HCEC 1CT (cell line): Measurements from ENCODE around the gene SHC3.
"Not testable (repeated sequence)": the region's sequence is repeated elsewhere in the genome, so short reads cannot be mapped to it uniquely, and the experiment has no call there.

ENCODE experiments used
- DNase-seq: peaks from one replicate; pipeline ENCODE4 v3.0.0-alpha.2; 2017

SHC3 gene, protein sequence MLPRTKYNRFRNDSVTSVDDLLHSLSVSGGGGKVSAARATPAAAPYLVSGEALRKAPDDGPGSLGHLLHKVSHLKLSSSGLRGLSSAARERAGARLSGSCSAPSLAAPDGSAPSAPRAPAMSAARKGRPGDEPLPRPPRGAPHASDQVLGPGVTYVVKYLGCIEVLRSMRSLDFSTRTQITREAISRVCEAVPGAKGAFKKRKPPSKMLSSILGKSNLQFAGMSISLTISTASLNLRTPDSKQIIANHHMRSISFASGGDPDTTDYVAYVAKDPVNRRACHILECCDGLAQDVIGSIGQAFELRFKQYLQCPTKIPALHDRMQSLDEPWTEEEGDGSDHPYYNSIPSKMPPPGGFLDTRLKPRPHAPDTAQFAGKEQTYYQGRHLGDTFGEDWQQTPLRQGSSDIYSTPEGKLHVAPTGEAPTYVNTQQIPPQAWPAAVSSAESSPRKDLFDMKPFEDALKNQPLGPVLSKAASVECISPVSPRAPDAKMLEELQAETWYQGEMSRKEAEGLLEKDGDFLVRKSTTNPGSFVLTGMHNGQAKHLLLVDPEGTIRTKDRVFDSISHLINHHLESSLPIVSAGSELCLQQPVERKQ

GRCh38 chr9:89177944-89178829, at the start of gene SHC3:
TSS of gene SHC3 (minus strand) at chr9:89178818. CDS start at chr9:89178460, 358 bp downstream.
- peak; percentile 53 for DNase-seq

- DNase-seq, result peak; percentile 6
Observed at GRCh38 chr9:89225991-89226471, 47.4 kb upstream of the SHC3 start.

DNA sequence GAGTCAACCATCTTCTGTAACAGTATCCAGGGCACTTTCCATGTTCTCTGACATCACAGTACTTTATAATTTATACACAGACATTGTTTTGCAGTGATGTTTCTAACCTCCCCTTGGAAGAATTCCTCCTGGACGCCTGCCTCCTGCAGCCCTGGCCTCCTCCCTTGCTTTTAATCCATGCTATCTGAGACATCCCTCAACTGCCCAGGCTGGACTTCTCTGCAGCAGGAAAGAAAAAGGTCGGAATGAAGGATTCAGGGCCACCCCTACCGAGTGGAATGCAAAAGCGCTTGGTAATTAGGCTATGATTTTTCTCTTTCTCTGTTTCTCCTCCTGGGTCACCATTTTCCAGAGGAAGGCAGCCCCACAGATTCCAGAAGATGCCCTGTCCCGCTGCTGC, 47.0 kb upstream of the SHC3 start:
- peak; percentile 45 for DNase-seq

- DNase-seq, result no peak
Observed at GRCh38 chr9:89225036-89225435, 46.4 kb upstream of the SHC3 start.

DNA sequence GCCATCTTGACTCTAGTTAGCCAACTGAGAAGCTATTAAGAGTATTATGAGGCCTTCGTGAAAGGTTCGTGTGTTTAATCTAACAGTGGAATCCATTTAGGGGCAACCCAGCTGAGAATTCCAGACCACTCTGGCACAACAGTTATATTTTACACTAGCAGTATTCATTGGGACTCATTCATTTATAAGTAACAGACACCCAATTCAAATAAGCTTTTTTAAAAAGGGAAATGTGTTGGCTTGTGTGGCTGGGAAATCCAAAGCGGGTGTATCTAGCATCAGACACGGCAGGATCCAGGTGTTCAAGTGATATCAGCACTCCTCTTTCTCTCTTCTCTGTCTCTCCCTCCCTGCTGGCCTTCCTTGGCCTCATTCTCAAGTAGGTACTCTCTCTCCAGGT, 46.0 kb upstream of the SHC3 start:
- no peak for DNase-seq

DNA sequence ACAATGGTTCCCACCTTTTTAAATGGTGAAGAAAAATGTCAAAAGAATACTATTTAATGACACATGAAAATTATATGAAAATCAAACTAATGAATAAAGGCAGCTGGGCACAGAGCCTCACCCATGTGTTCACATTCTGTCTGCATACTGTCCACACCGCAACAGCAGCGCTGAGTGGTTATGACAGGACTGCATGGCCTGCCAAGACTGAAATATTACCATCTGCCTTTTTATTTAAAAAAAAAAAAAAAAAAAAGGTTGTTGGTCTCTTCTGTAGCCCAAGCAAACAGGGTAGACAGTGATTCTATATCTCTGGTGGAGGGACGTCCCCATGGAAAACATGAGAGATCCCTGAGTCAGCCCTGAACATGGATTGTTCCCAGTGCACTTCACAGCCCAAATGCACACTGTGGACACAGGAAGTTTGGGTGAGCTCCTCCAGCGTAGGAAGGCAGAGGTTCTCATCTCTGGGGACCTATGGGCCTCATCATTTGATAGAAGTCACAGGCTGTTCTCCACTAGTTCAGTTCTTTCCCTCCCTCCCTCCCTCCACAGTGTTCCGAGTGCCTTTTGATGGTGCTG, 44.9 kb upstream of the SHC3 start:
- DNase-seq, result no peak

DNA sequence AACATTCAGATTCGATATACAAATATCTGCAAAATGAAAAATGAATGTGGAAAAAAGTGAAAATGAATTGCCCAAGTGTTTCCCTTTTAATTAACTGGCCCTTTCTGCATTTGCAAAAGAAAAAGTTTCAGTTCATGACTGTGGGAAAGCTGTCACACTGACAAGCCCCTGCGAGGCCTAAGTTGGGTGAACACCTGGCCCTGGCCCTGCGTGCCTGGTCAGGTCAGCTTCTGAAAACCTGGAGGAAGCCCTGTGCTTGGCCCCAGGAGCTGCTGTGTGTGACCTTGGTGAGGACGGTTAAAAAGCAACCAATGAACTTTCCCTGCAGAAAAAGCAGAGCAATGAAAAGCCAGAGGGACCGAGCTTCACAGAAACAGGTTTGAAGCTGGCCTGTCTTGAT, 41.0 kb upstream of the SHC3 start:
- no peak for DNase-seq

DNA sequence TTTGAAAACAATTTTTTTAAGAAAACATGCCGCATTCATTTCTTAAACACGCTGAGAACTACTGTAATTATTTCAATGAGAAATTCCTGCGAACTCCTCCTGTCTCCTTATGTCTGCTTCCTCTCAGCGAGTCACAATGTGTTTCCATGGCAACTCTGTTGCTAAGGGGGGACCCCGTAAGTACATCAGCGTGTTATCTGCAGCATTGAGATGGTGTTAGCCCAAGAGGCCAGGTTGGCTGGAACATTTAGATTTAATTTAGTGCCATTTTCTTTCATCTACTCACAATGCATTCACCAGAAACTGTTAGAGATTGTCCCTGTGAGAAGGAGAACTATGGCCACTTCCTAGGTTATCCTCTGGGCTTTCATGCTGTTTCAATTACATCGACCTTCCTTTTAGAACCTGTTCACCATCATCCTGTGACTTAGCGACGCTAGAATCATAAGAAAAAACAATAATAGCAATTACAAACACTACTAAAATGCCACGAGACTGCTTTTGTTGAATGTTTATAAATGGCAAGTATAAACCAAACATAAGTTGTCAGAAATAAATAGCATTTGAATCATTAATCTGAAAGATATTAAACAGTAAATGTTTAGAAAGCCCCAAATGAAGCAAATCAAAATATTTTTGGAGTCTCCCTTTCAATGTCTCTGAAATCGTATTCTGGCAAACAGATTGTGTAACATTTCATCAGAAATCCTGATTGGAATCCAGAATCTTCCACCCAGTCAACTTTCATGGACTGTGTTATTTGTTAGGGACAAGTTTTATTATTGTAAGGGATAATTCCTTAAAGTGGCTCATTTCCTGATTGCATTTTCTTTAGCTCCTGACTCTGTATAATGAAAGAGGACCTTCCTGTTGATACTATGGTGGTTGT, 39.7 kb upstream of the SHC3 start:
- DNase-seq, result no peak

GRCh38 chr9:89215342-89215741, 36.7 kb upstream of the SHC3 start:
- no peak for DNase-seq

DNA sequence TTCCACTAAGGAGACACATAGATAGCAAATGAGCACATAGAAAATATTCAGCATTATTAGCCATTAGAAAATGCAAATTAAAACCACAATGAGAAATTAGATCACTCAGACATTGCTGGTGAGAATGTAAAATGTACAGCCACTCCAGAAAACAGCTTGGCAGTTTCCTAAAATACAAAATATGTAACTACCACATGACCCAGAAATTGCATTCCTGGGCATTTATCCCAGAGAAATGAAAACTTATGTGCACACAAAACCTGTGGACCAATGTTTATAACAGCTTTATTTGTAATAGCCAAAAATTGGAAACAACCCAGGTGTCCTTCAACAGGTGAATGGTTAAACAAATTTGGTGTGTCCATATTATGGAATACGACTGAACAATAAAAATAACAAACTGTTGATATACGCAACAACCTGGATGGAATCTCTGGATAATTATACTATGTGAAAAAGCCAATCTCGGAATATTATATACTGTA, 34.8 kb upstream of the SHC3 start:
- DNase-seq, result no peak

- no peak for DNase-seq
Observed at GRCh38 chr9:89212171-89212570, 33.6 kb upstream of the SHC3 start.

GRCh38 chr9:89209311-89209710, 30.7 kb upstream of the SHC3 start:
- DNase-seq, result not testable (repeated sequence)

- no peak for DNase-seq
Observed at GRCh38 chr9:89207026-89207425, 28.4 kb upstream of the SHC3 start.

GRCh38 chr9:89204801-89205200, 26.2 kb upstream of the SHC3 start:
- DNase-seq, result peak; percentile 4

GRCh38 chr9:89195131-89195797, 16.6 kb upstream of the SHC3 start:
- DNase-seq, result no peak

GRCh38 chr9:89194421-89195130, 16.0 kb upstream of the SHC3 start:
- no peak for DNase-seq

DNA sequence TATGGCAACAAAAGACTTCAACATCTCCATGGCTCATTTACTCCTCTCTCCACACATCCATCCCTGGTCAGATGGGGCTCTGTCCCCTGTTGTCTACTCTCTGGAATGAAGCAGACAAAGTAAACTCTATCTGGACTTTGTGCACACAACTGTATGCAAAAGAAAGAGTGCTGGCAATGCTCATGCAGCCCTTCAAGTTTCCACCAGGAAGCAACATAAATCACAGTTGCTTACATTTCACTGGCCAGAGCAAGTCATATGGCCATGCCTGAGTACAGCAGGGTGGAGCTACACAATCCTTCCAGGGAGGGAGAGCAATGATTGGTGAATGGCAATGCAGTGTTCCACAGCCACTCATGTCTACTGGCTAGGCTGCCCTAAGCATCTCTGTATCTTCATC, 12.4 kb upstream of the SHC3 start:
- DNase-seq, result no peak

GRCh38 chr9:89189215-89189614, 10.6 kb upstream of the SHC3 start:
- DNase-seq, result peak; percentile 13

DNA sequence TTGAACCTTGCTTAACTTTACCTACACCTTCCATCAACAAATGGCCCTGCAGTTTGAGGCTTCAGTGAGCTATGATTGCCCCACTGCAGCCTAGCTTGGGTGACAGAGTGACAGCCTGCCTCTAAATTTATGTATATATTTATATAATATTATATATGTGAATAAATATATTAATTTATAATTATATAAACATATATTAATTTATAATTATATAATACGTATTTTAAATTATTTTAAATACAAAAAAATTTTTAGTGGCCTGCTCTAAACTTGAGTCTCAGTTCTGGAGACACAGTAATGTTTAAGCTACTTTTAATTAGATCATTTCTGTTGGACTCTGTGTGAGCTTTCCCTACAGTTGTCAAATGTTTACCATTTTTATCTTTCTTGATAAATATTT, 9.3 kb upstream of the SHC3 start:
- DNase-seq, result no peak

- no peak for DNase-seq
Observed at GRCh38 chr9:89187541-89187940, 8.9 kb upstream of the SHC3 start.

DNA sequence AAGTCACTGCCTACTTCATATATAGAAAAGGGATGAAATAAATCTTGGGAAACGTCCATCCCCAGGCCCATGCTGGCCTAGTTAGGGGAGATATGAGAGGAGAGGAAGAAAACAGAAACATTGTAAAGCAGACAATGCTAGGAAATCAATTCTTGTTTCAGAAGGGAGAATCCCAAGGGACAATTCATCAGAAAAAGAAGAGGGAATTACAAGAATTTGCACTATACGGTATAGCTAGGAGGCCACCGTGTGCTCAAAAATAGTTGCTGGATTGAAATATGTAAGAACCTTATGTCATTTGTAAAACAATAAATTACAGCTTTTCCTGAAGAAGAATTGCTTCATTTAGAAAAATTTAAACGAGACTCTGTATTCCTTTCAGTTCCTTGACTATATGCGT, 8.3 kb upstream of the SHC3 start:
- DNase-seq, result no peak
